ENCODE results near the gene RTL10. TPM values are rescaled to one million over a fixed set of nuclear protein-coding genes. Genes with fewer than 3 reads are reported as not detected.

Gene RTL10
- total and polyA plus RNA-seq, 4 donors, result 11.0 to 18.7 (median 14.7) TPM

GRCh38 chr22:19871845-19872778 is 17.4 kb upstream of the RTL10 start:
- 98% methylated on average over 10 of the region's 16 CpGs for WGBS (ENCODE audit: insufficient coverage)
- H3K4me1 ChIP-seq (ENCODE audit: control insufficient read depth, insufficient read depth, low read length), result peaks cover 53% of the 10 kb centered on the region
- no peaks in the 10 kb centered on the region for H3K27me3 ChIP-seq (ENCODE audit: control insufficient read depth, insufficient read depth, low read length)
- H3K4me3 ChIP-seq (ENCODE audit: low read depth, low read length), result no peak overlapping the region
- no peaks in the 10 kb centered on the region for H3K9me3 ChIP-seq (ENCODE audit: control insufficient read depth, insufficient read depth, low read length)
- no peak for DNase-seq (ENCODE audit: low read depth in 4 of 6, low spot score in 6 of 6)
- H3K27ac ChIP-seq (ENCODE audit: low read depth, low read length), result no peak overlapping the region
- H3K36me3 ChIP-seq (ENCODE audit: control insufficient read depth, insufficient read depth, low read length), result peaks cover 55% of the 10 kb centered on the region

GRCh38 chr22:19871023-19871844 is 16.6 kb upstream of the RTL10 start:
- Histone ChIP-seq H3K27ac (ENCODE audit: low read depth, low read length) (no peak overlapping the region), H3K4me3 (ENCODE audit: low read depth, low read length) (no peak overlapping the region), H3K4me1 (ENCODE audit: control insufficient read depth, insufficient read depth, low read length) (peaks cover 52% of the 10 kb centered on the region), H3K9me3 (ENCODE audit: control insufficient read depth, insufficient read depth, low read length) (no peaks in the 10 kb centered on the region), H3K27me3 (ENCODE audit: control insufficient read depth, insufficient read depth, low read length) (no peaks in the 10 kb centered on the region), H3K36me3 (ENCODE audit: control insufficient read depth, insufficient read depth, low read length) (peaks cover 46% of the 10 kb centered on the region)
- WGBS (ENCODE audit: insufficient coverage), result 86% methylated on average over 19 of the region's 19 CpGs
- DNase-seq (ENCODE audit: low read depth in 4 of 6, low spot score in 6 of 6), result no peak

- DNase-seq (ENCODE audit: low read depth in 4 of 6, low spot score in 6 of 6), result no peak
- WGBS (ENCODE audit: insufficient coverage), result 87% methylated on average over 30 of the region's 30 CpGs
- H3K27me3 ChIP-seq (ENCODE audit: control insufficient read depth, insufficient read depth, low read length), result no peaks in the 10 kb centered on the region
- peaks cover 39% of the 10 kb centered on the region for H3K36me3 ChIP-seq (ENCODE audit: control insufficient read depth, insufficient read depth, low read length)
- H3K4me1 ChIP-seq (ENCODE audit: control insufficient read depth, insufficient read depth, low read length), result peaks cover 45% of the 10 kb centered on the region
- H3K27ac ChIP-seq (ENCODE audit: low read depth, low read length), result peak overlapping the region; percentile 33
- H3K4me3 ChIP-seq (ENCODE audit: low read depth, low read length), result no peak overlapping the region
- no peaks in the 10 kb centered on the region for H3K9me3 ChIP-seq (ENCODE audit: control insufficient read depth, insufficient read depth, low read length)
These were observed 15.7 kb upstream of the RTL10 start for GRCh38 chr22:19870153-19871022.

GRCh38 chr22:19869497-19870152 is 15.0 kb upstream of the RTL10 start:
- H3K4me3 ChIP-seq (ENCODE audit: low read depth, low read length), result no peak overlapping the region
- no peak for DNase-seq (ENCODE audit: low read depth in 4 of 6, low spot score in 6 of 6)
- H3K36me3 ChIP-seq (ENCODE audit: control insufficient read depth, insufficient read depth, low read length), result peaks cover 31% of the 10 kb centered on the region
- 98% methylated on average over 11 of the region's 12 CpGs for WGBS (ENCODE audit: insufficient coverage)
- no peaks in the 10 kb centered on the region for H3K9me3 ChIP-seq (ENCODE audit: control insufficient read depth, insufficient read depth, low read length)
- peaks cover 38% of the 10 kb centered on the region for H3K4me1 ChIP-seq (ENCODE audit: control insufficient read depth, insufficient read depth, low read length)
- peak overlapping the region; percentile 47 for H3K27ac ChIP-seq (ENCODE audit: low read depth, low read length)
- H3K27me3 ChIP-seq (ENCODE audit: control insufficient read depth, insufficient read depth, low read length), result no peaks in the 10 kb centered on the region

- 58% methylated on average over 22 of the region's 23 CpGs for WGBS (ENCODE audit: insufficient coverage)
- Histone ChIP-seq H3K4me1 (ENCODE audit: control insufficient read depth, insufficient read depth, low read length) (peaks cover 31% of the 10 kb centered on the region), H3K9me3 (ENCODE audit: control insufficient read depth, insufficient read depth, low read length) (no peaks in the 10 kb centered on the region), H3K27ac (ENCODE audit: low read depth, low read length) (peak overlapping the region; percentile 60), H3K36me3 (ENCODE audit: control insufficient read depth, insufficient read depth, low read length) (peaks cover 24% of the 10 kb centered on the region), H3K4me3 (ENCODE audit: low read depth, low read length) (no peak overlapping the region), H3K27me3 (ENCODE audit: control insufficient read depth, insufficient read depth, low read length) (no peaks in the 10 kb centered on the region)
- DNase-seq (ENCODE audit: low read depth in 4 of 6, low spot score in 6 of 6), result peak in 1 of 6 donors; percentile 61
These were observed 14.2 kb upstream of the RTL10 start for GRCh38 chr22:19868773-19869471.

GRCh38 chr22:19868333-19868732 is 13.7 kb upstream of the RTL10 start:
- H3K27ac ChIP-seq (ENCODE audit: low read depth, low read length), result peak overlapping the region; percentile 60
- peaks cover 27% of the 10 kb centered on the region for H3K4me1 ChIP-seq (ENCODE audit: control insufficient read depth, insufficient read depth, low read length)
- 83% methylated on average over 1 of the region's 3 CpGs for WGBS (ENCODE audit: insufficient coverage)
- no peaks in the 10 kb centered on the region for H3K27me3 ChIP-seq (ENCODE audit: control insufficient read depth, insufficient read depth, low read length)
- no peak overlapping the region for H3K4me3 ChIP-seq (ENCODE audit: low read depth, low read length)
- H3K36me3 ChIP-seq (ENCODE audit: control insufficient read depth, insufficient read depth, low read length), result peaks cover 18% of the 10 kb centered on the region
- no peak for DNase-seq (ENCODE audit: low read depth in 4 of 6, low spot score in 6 of 6)
- H3K9me3 ChIP-seq (ENCODE audit: control insufficient read depth, insufficient read depth, low read length), result no peaks in the 10 kb centered on the region

GRCh38 chr22:19867617-19868016 is 12.9 kb upstream of the RTL10 start:
- Histone ChIP-seq H3K36me3 (ENCODE audit: control insufficient read depth, insufficient read depth, low read length) (peaks cover 11% of the 10 kb centered on the region), H3K27ac (ENCODE audit: low read depth, low read length) (no peak overlapping the region), H3K4me3 (ENCODE audit: low read depth, low read length) (no peak overlapping the region), H3K9me3 (ENCODE audit: control insufficient read depth, insufficient read depth, low read length) (no peaks in the 10 kb centered on the region), H3K27me3 (ENCODE audit: control insufficient read depth, insufficient read depth, low read length) (no peaks in the 10 kb centered on the region), H3K4me1 (ENCODE audit: control insufficient read depth, insufficient read depth, low read length) (peaks cover 23% of the 10 kb centered on the region)
- WGBS (ENCODE audit: insufficient coverage), result 100% methylated on average over 6 of the region's 7 CpGs
- DNase-seq (ENCODE audit: low read depth in 4 of 6, low spot score in 6 of 6), result no peak

- Histone ChIP-seq H3K36me3 (ENCODE audit: control insufficient read depth, insufficient read depth, low read length) (peaks cover 10% of the 10 kb centered on the region), H3K9me3 (ENCODE audit: control insufficient read depth, insufficient read depth, low read length) (no peaks in the 10 kb centered on the region), H3K4me1 (ENCODE audit: control insufficient read depth, insufficient read depth, low read length) (peaks cover 23% of the 10 kb centered on the region), H3K27me3 (ENCODE audit: control insufficient read depth, insufficient read depth, low read length) (no peaks in the 10 kb centered on the region), H3K27ac (ENCODE audit: low read depth, low read length) (no peak overlapping the region), H3K4me3 (ENCODE audit: low read depth, low read length) (no peak overlapping the region)
- WGBS (ENCODE audit: insufficient coverage), result no CpG with 5 or more reads among the region's 3 CpGs
- no peak for DNase-seq (ENCODE audit: low read depth in 4 of 6, low spot score in 6 of 6)
These were observed 12.0 kb upstream of the RTL10 start for GRCh38 chr22:19866665-19867009.

All from spinal cord (tissue), 10 donors.